ENCODE measurements around the gene STXBP6.

Gene STXBP6

DNA sequence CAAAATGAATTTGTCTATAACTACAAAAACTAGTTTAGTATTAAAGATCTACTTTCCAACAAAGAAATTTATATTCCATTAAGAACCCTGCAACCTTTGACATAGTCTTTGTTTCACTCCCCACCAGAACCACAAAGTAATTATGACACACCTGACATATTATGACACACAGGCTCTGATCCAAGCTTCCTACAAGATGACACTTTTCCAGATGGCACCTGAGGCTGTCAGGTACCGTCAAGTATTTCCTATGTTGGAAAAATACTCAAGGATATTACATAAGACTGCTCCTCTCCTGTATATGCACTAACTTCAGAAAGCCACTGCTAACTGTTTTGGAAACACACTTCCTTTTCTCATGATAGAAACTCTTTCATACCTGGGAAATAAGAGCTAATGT lies 38.9 kb downstream of the STXBP6 start:
- DNase-seq, result no peak

DNA sequence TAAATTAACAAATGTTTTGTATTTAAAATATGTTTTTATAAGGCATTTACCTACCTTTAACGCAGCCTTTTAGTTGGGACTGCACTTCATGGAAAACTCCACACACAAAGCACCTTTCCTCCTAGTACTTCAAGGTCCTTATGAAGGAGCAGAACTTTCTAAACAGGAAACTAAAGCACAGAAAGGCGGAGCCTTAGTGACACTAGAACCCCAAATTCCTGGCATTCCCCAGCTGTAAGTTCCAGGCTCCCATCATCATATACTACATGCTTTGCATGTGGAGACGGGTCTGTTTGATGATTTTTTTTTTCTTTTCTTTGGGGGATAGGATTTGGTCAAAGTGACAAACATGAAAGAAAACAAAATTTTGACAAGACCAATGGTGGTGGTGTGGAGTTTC lies 39.5 kb downstream of the STXBP6 start:
- DNase-seq, result no peak

GRCh38 chr14:25009891-25010290 lies 40.1 kb downstream of the STXBP6 start:
- DNase-seq, result no peak

- DNase-seq, result no peak
Observed at GRCh38 chr14:25007832-25008231, 42.1 kb downstream of the STXBP6 start.

DNA sequence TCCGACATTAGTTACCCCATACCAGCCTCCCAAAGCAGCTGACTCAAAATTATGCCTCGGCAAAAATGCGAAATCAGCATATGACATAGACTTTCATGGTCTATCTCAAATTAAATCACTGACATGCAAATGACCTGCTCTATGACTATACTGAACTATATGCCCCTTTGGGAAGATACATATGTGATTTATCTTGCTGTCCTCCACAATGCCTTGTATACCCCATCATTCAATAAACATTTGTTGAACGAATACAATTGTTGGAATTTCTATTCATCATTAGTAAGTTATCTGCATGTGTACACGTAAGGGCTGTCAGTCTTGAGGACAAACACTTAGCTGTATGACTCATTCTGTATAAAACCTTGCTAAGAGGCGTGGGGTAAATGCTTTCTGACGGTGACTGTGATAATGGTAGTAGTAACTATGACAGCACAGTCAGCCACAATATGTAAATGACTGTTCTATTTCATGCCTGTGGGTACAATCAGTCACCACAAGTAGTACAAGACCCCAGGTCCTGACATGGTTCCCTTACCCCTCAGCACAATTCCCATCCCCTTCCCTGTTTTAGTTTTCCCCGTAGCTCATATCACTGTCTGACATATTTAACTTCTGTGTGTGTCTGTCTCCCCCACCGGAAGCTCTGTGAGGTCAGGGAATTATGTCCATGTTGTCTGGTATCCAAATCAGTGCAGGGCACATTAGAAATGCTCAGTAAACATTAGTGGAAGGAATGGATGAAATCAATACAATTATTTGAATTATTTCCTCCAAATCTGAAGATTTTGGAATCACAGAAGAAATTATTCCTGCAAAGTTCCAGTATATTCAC lies 42.8 kb downstream of the STXBP6 start:
- DNase-seq, result no peak

DNA sequence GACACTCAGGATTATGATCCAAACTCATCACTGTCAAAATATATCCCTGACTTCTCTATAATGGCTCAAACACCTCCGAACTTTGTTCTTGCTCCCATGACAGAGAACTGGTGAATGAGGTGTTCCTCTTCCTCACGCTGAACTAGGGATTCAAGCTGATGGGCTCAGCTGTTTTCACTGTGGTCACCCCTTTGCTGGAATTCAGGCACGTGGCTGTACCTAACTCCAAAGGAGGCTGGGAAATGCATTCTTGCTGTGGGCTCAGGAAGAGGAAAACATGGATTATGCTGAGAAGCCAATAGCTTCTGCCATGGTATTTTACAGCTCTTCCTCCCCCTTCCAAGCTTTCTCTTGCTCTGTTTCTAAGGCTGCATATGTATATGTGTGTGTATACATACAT lies 43.9 kb downstream of the STXBP6 start:
- no peak for DNase-seq

DNA sequence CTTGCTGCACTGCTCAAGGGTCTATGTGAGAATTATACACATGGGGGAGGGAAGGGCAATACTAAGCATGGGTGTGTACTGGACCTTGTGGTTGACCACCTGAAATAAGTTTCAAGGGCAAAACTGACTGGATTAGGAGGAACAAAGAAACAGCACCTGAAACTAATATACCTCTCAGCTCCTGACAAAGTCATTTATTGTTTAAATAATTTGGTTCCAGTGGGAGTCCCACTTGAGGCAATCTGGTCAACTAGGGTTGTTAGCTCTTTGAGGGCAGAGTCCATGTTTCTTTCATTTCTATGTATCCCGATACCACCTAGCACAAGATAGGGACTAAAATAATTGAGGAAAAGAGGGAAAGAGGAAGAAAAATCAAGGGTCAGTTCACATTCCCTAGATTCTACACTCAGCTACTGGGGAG lies 45.5 kb downstream of the STXBP6 start:
- no peak for DNase-seq

- no peak for DNase-seq
Observed at GRCh38 chr14:25003537-25003936, 46.4 kb downstream of the STXBP6 start.

- no peak for DNase-seq
Observed at GRCh38 chr14:25001601-25002000, 48.3 kb downstream of the STXBP6 start.

DNA sequence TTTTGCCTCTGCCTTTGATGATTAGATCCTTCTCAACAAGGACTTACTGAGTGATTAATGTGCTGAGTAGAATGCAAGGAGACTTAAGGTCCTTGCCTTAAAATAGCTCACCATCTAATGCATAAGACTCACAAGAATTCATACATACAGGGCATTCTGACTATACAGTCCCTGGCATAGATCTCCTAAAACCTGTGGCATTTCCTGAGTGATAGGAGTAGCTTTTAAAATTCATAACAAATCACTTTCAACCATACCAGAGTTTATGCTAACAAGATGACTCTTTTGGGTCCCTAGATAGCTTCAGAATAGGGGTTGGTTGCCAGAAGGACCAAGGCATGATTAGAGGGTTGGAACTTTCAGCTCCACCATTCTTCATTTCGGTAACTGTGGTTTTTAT lies 48.8 kb downstream of the STXBP6 start:
- DNase-seq, result no peak

DNA sequence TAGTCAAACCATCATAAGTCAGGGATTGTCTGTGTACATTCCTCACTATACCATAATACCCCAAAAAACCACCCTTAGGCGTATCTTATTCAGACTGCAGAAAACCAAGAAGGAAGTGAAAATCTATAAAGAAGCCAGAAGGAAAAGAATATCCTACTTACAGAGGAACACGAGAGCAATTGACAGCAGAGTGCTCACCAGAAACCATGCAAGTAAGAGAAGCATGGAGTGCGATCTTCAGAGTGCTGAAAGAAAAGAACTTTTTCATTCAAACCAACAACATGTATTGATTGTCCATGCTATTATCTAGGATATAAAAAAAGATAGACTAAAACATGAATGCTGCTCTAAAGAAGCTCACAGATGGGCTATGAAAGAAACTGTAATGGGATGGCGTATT lies 50.8 kb downstream of the STXBP6 start:
- no peak for DNase-seq

DNA sequence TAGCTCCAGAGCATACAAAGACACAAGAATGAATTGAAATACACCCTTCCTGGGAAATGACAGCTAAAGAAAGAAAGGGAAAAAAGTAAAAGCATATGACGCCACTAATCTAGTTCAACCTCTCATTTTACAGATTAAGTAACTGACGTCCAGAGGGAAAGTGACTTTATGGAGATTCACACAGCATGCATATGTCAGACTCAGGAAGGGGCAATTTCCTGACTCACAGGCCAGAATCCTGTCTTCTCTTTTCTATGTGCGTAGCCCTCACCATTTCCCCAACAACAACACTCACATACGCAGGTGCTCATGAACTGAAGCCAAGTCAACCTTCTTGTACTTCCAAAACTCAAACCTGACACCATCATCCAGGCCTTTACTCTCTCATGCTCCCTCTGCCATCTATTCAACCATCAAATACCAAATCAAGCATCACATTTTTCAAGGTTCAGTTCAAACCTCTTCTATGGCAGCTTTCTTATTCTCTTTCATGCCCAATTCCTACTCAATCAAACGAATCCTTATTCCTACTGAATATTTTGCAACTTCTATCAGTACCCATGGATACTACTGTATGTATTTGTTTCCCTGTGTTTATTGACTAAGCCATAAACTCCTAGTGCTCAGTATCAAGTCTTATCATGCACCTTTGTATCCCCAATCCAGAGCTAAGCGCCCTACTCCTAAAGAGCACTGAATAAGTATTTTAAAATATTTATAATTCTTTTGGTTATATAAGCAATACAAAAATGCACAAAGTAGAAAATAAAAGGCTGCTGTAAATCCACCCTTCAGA lies 52.8 kb downstream of the STXBP6 start:
- no peak for DNase-seq

GRCh38 chr14:24995016-24995415 lies 54.9 kb downstream of the STXBP6 start:
- DNase-seq, result no peak

- DNase-seq, result no peak
Observed at GRCh38 chr14:24993631-24994030, 56.3 kb downstream of the STXBP6 start.

GRCh38 chr14:24992624-24993360 lies 57.2 kb downstream of the STXBP6 start:
- no peak for DNase-seq

DNA sequence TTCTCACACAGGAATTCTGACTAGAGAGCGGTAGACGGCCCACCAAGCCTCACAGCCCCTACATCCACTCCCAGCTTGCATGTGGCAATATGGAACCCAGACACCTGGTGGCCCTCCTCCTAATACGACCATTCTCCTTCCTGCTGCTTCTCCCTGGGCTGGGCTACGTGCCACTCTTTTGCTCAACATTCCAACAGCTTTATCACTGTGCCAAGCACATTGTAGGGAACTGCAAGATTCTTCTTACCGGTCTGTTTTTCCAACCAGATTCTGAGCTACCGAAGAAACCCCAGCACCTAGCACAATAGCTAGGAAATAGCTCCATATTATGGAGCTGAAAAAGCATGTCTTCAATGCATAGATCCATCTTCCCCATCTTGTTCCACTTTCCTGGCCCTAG lies 58.1 kb downstream of the STXBP6 start:
- DNase-seq, result no peak

DNA sequence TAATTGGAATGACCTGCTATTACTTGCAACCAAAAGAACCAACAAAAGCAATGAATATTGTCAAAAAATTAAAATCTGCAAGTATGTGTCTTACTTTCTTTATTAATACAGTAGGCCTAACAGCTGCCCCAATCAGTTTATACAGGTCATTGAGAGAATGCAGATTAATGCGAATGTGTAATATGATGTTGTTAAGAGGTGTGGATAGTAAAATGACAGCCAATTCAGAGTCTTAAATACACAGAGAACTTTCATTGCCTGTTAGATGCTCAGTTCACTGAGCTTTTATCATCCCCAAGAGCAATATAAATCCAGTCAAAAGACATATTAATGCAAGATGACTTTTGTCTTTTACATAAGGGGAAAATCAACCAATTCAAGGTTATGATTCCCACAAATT lies 58.7 kb downstream of the STXBP6 start:
- no peak for DNase-seq

DNA sequence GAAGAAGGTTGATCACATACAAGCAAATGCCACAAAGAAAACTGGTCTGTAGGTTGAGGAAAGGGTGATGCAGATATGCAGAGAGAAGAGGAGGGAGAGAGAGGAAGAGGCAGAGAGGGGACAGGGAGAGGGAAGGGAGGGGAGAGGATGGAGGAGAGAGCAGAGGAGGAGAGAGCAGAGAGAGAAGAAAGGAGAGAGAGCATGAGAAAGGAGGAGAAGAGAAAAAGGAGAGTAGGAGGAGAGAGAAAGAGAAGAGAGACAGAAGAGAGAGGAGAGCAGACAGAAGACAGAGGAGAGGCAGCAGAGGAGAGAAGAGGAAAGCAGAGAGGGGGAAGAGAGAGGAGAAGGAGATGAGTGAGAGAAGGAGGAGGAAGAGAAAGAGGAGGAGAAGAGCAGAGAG lies 59.2 kb downstream of the STXBP6 start:
- DNase-seq, result no peak

DNA sequence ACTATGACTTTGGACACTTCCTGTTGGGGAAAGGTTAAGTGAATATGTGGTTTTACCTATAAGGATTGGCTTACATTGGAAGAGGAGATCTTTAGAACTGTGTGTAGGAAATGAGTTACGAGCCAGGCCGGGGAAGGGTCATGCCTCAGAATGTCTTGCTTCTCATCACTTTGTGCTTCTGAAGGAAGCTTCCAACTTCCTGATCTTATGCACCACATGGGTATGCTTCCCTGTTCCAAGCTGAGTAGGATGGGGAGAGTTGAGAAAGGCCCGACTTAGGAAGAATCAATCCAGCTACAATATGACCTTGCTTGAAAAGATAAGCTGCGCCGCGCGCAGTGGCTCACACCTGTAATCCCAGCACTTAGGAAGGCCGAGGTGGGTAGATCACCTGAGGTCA lies 59.9 kb downstream of the STXBP6 start:
- DNase-seq, result no peak

DNA sequence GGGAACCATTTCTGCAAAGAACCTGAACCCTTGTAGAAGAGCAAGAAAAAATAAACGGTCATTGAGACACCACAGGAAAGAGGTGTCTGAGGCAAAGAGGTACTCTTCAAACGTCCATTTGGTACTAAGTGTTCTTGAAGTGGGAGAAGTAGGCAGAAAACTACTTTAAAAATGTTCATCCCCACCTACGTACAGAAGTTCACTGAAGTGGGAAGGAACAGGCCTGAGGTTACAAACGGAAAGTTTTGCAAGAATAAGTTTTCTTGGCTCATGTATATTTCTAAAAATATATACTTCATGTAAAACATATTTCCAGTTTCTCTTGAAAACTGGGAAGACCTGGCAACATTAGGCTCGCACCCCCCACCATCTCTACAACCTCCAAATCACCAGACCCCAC lies 61.2 kb downstream of the STXBP6 start:
- DNase-seq, result no peak

- DNase-seq, result no peak
Observed at GRCh38 chr14:24986206-24986893, 63.6 kb downstream of the STXBP6 start.

DNA sequence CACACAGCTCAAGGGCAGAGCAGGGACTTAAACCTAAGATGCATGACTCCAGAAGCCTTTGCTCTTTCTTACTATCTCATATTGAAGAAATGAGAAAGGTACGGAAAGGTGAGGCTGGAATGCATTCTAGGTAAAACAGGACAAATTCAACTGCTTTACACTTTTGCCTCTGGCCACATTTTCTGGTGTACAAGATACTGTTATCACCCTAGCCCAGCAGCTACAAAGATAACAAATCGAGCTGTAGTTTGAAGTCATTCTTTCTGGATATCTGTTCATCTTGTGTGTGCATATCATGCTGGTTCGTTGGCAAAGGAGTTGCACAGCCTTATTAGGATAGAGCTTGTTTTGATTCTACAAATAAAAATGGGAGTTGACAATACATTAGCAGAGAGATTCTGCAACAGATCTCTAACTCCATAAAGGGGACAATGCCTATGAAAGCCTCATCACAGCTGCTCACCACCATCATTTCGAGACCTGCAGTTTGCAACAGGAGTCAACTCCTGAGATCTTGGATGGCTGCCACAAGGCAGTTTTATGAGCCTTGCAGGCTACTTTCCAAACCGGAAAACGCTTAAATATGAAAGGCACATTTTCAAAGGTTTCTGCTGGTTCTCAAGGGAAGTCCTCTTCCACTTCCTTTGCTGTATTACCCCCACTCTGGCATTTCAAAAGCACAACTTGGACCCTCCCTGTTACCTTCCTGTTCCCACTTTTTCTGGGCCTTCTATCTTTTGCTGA lies 64.9 kb downstream of the STXBP6 start:
- DNase-seq, result no peak
